Retinal pigment epithelial cell (primary cell): ENCODE measurements around the gene FOLR1.

Experiments
- DNase-seq: peaks from one replicate; pipeline ENCODE4 v3.0.0-alpha.2; 2010; ENCODE audit warnings: low read depth
- H3K4me3 ChIP-seq: 2 replicates; pipeline ENCODE4 v1.5.1; 2011; ENCODE audit warnings: mild to moderate bottlenecking, low read length, control low read depth, moderate library complexity
- TF ChIP-seq, protein P1 (sequence below): conservative IDR thresholded peaks from 2 replicates; pipeline ENCODE4 v1.5.1; 2011; ENCODE audit warnings: low read depth, low read length, control low read depth, inconsistent platforms

FOLR1 gene

DNA sequence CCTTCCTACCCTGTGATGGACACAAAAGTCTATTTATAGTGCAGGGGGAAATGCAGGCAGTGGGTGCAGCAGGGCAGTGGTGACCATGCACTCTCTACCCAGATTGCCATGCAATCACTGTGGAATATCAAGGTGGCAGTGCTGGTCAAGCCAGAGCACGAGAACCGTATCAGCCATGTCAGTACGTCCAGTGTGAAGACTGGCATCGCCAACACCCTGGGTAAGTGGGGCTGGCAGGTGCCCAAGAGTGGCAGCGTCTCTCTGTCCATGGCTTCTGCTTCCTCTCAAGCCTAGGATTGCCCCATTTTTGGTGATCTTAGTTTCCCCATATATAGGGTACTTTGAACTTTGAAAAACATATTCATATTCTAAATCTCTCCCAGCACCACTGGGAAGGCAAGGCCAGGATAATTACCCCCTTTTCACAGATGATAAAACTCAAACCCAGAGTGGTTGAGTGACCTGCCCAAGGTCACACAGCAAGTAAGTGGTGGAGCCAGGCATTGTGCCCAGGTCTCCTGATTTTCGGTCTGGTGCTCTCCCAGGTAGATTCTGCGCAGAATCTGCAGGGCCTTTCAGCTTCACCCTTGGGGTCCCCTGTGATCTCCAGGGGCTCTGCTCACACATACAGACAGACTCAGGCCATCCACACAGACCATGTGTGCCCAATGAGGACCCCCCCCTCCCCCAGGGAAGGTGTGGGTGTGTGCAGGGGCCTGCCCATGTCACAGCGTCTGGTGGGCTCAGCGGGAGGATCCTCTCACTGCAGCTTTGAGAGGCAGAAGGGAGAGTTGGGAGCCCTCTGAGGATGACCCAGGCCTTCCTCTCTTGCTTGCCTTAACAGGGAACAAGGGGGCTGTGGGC lies 39.7 kb downstream of the FOLR1 start:
- TF ChIP-seq, protein P1, sequence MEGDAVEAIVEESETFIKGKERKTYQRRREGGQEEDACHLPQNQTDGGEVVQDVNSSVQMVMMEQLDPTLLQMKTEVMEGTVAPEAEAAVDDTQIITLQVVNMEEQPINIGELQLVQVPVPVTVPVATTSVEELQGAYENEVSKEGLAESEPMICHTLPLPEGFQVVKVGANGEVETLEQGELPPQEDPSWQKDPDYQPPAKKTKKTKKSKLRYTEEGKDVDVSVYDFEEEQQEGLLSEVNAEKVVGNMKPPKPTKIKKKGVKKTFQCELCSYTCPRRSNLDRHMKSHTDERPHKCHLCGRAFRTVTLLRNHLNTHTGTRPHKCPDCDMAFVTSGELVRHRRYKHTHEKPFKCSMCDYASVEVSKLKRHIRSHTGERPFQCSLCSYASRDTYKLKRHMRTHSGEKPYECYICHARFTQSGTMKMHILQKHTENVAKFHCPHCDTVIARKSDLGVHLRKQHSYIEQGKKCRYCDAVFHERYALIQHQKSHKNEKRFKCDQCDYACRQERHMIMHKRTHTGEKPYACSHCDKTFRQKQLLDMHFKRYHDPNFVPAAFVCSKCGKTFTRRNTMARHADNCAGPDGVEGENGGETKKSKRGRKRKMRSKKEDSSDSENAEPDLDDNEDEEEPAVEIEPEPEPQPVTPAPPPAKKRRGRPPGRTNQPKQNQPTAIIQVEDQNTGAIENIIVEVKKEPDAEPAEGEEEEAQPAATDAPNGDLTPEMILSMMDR: no peak
- no peak for DNase-seq
- H3K4me3 ChIP-seq: no peak overlapping the region

DNA sequence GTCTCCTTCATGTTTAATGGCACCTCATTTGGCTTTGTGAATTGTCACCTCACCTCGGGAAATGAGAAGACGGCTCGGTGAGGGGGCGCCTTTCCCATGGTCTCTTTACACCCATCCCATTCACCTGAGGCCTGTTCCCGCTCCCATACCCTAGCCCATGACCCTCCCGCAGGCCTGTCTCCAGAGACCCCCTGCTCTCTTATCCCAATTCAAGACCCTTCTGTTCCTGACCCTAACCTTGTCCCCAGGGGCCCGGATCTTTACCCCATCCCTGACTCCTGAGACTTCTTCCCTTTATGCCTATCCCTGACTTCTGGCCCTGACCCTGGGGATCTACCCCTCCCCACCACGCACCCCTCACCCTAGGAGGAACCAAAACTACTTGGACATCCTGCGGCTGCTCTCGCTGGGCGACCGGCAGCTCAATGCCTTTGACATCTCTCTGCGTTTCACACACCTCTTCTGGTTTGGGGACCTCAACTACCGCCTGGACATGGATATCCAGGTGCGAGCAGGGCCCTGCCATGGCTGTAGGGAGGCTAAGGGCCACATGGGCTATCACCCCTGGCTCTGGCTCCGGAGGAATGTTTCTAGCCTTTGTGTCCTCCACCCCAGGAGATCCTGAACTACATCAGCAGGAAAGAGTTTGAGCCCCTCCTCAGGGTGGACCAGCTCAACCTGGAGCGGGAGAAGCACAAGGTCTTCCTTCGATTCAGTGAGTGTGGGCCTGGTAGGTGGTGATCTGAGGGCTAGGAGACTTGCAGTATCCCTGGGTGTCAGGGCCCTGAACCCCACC lies 40.5 kb downstream of the FOLR1 start:
- no peak for DNase-seq
- TF ChIP-seq, protein P1: no peak
- H3K4me3 ChIP-seq: no peak overlapping the region

DNA sequence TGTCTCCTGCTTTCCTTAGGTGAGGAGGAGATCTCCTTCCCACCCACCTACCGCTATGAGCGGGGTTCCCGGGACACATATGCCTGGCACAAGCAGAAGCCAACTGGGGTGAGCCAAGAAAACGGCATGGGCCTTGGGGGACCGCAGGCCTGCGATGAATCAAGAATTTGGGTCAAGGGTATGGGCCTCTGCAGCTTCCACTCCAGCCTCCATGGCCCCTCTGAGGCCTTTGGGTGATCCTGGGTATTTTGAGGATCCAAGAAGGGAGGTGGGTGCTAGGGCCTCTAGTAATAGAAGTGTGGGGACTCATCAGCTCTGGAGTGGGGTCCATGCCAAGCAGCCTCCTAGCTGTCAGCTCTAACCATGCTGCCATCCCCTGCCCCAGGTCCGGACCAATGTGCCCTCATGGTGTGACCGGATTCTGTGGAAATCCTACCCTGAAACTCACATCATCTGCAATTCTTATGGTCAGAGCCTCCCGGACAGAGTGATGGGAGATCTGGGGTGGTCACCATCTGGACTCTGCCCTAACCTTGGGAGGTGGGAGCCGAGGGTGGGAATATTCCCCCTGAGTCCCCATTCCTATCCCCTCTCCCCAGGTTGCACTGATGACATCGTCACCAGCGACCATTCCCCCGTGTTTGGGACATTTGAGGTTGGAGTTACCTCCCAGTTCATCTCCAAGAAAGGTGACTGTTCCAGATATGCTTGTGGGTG lies 41.3 kb downstream of the FOLR1 start:
- no peak for DNase-seq
- H3K4me3 ChIP-seq: no peak overlapping the region
- TF ChIP-seq, protein P1: no peak

DNA sequence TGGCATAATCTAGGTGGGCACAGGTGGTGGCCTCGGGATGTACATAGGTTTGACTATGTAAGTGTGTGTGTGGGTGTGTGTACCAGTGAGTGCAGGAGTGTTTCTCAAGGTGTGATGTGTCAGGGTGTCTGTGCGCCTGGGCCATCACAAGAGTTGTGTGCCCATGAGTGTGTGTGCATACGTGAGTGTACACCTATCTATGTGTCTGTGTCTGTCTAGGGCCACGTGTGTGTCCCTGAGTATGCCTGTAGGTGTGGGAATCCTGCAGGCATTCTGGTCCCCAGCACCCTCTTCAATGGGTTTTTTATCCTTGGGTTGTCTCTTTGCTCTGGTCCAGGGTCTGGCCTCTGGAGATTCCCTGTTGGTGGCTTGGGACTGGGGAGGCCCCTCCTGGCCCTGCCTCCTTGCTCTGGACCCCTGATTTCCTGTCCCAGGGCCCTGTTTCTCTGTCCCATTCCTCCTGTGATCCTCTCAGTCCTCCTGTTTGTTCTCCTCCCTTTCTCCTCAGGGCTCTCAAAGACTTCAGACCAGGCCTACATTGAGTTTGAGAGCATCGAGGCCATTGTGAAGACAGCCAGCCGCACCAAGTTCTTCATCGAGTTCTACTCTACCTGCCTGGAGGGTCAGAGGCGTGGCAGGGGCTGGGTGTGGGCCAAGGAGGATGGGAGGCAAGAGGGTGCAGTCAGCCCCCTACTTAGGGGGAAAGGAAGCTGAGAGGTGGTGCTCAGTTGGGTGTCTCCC lies 42.0 kb downstream of the FOLR1 start:
- TF ChIP-seq, protein P1: no peak
- no peak for DNase-seq
- no peak overlapping the region for H3K4me3 ChIP-seq

DNA sequence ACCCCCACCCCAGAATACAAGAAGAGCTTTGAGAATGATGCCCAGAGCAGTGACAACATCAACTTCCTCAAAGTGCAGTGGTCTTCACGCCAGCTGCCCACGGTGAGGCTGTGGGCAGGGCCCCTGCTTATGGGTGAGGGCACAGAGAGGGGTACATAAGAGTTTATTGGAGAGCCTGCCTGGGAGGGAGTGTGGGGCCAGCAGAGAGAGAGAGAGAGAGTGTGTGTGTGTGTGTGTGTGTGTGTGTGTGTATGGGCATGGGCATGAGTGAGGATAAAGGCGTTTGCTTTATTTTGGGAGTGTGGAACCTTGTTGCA lies 42.5 kb downstream of the FOLR1 start:
- DNase-seq: no peak
- TF ChIP-seq, protein P1: no peak
- no peak overlapping the region for H3K4me3 ChIP-seq

DNA sequence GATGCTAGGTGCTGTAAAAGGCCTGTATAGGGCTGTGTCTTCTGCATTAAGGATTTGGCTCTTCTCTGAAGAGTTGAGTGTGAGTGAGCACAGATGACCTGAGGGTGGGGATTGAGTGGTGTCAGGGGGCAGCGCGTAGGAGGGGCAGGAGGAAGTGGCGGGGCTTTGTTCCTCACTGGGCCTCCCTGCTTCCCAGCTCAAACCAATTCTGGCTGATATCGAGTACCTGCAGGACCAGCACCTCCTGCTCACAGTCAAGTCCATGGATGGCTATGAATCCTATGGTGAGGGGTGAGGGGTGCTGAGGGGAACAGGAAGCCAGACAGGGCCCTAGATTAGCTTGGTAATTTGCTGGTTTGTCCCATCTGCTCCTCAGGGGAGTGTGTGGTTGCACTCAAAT lies 43.0 kb downstream of the FOLR1 start:
- TF ChIP-seq, protein P1: no peak
- no peak overlapping the region for H3K4me3 ChIP-seq
- no peak for DNase-seq
